ENCODE results near the gene ZNF579.

- TF ChIP-seq NFYA (IDR thresholded peaks at IDR 0.05; ENCODE audit: borderline replicate concordance, low read depth, low read length) (no peak), SP1 (IDR thresholded peaks at IDR 0.05; ENCODE audit: low read depth, low read length) (no peak), TAF1 (IDR thresholded peaks at IDR 0.05; ENCODE audit: borderline replicate concordance, low read depth, low read length) (no peak), MLLT1 (IDR thresholded peaks at IDR 0.05) (no peak), CTCF (IDR thresholded peaks at IDR 0.05 in 2 of 3, conservative IDR thresholded peaks at IDR 0.05 in 1 of 3; ENCODE audit: control insufficient read depth in 2 of 3, extremely low read depth in 1 of 3, insufficient read depth in 1 of 3, low read depth in 3 of 3, low read length in 3 of 3) (no peak), NRF1 (conservative IDR thresholded peaks at IDR 0.05; ENCODE audit: low read depth, low read length) (no peak), POLR2A (IDR thresholded peaks at IDR 0.05; ENCODE audit: low read depth, low read length) (no peak), ZBTB33 (IDR thresholded peaks at IDR 0.05) (no peak)
Measured at GRCh38 chr19:55544776-55545439, 35.7 kb downstream of the ZNF579 start.
